ENCODE measurements around the gene RAMP3.

RAMP3 gene

GRCh38 chr7:45117582-45117981 lies 40.0 kb upstream of the RAMP3 start:
- H3K4me3 ChIP-seq (replicated peaks; ENCODE audit: low read depth, low read length): no peak overlapping the region
- DNase-seq (ENCODE audit: extremely low read depth, low read depth): no peak
- no peak for TF ChIP-seq CTCF (IDR thresholded peaks at IDR 0.05; ENCODE audit: low read depth, low read length, missing control alignments)

GRCh38 chr7:45118292-45118691 lies 39.3 kb upstream of the RAMP3 start:
- no peak for TF ChIP-seq CTCF (IDR thresholded peaks at IDR 0.05; ENCODE audit: low read depth, low read length, missing control alignments)
- H3K4me3 ChIP-seq (replicated peaks; ENCODE audit: low read depth, low read length): no peak overlapping the region
- DNase-seq (ENCODE audit: extremely low read depth, low read depth): no peak

GRCh38 chr7:45118889-45119331 lies 38.7 kb upstream of the RAMP3 start:
- no peak overlapping the region for H3K4me3 ChIP-seq (replicated peaks; ENCODE audit: low read depth, low read length)
- TF ChIP-seq CTCF (IDR thresholded peaks at IDR 0.05; ENCODE audit: low read depth, low read length, missing control alignments): no peak

GRCh38 chr7:45119550-45119949 lies 38.0 kb upstream of the RAMP3 start:
- H3K4me3 ChIP-seq (replicated peaks; ENCODE audit: low read depth, low read length): no peak overlapping the region
- no peak for DNase-seq (ENCODE audit: extremely low read depth, low read depth)
- no peak for TF ChIP-seq CTCF (IDR thresholded peaks at IDR 0.05; ENCODE audit: low read depth, low read length, missing control alignments)

More at GRCh38 chr7:45118889-45119331, 38.7 kb upstream of the RAMP3 start:
- DNase-seq (ENCODE audit: extremely low read depth, low read depth): no peak

GRCh38 chr7:45122975-45123860 lies 34.4 kb upstream of the RAMP3 start:
- no peak overlapping the region for H3K4me3 ChIP-seq (replicated peaks; ENCODE audit: low read depth, low read length)
- TF ChIP-seq CTCF (IDR thresholded peaks at IDR 0.05; ENCODE audit: low read depth, low read length, missing control alignments): no peak
- DNase-seq (ENCODE audit: extremely low read depth, low read depth): no peak

- no peak for TF ChIP-seq CTCF (IDR thresholded peaks at IDR 0.05; ENCODE audit: low read depth, low read length, missing control alignments)
- no peak for DNase-seq (ENCODE audit: extremely low read depth, low read depth)
- no peak overlapping the region for H3K4me3 ChIP-seq (replicated peaks; ENCODE audit: low read depth, low read length)
Observed at GRCh38 chr7:45123913-45124710, 33.5 kb upstream of the RAMP3 start.
